Right lobe of liver (tissue), 6 donors: Measurements from ENCODE around the gene CDR2L. TPM values are rescaled to one million over a fixed set of nuclear protein-coding genes. Genes with fewer than 3 reads are reported as not detected.
"Not testable (repeated sequence)": the region's sequence is repeated elsewhere in the genome, so short reads cannot be mapped to it uniquely, and the experiment has no call there.

Source experiments
- ATAC-seq, 4 donors: fragments of 200-7000 bp; cut with Tn5 transposase; one replicate each; pipeline ENCODE4 v1.9.1; 2020; ENCODE audit warnings: mild to moderate bottlenecking in 4 of 4, moderate library complexity in 4 of 4
- DNase-seq, 3 donors: peaks; one replicate each; pipeline ENCODE4 v3.0.0-alpha.2; 2020
- H3K27ac ChIP-seq, 3 donors: fragments of 200-600 bp; one replicate each; pipeline ENCODE4 v1.8.0; 2022
- H3K27me3 ChIP-seq, 2 donors: fragments of 200-600 bp; one replicate each; pipeline ENCODE4 v1.8.0; 2022
- H3K36me3 ChIP-seq, 4 donors: fragments of 200-600 bp; sonication (generic) in 1 of 4; one replicate each; pipeline versions ENCODE4 v1.5.1 to v1.8.0; 2017 to 2022; ENCODE audit warnings: control low read depth in 1 of 4
- H3K4me1 ChIP-seq, 4 donors: fragments of 200-600 bp; sonication (generic) in 1 of 4; one replicate each; pipeline versions ENCODE4 v1.5.1 to v1.8.0; 2017 to 2022; ENCODE audit warnings: control low read depth in 1 of 4
- H3K4me3 ChIP-seq, 3 donors: fragments of 200-600 bp; one replicate each; pipeline ENCODE4 v1.8.0; 2022
- H3K9me3 ChIP-seq, 4 donors: fragments of 200-600 bp; sonication (generic) in 1 of 4; one replicate each; pipeline versions ENCODE4 v1.5.1 to v1.8.0; 2017 to 2022; ENCODE audit warnings: control low read depth in 1 of 4
- POLR2A ChIP-seq: fragments of 450-650 bp; IDR thresholded peaks from one replicate; pipeline ENCODE4 v1.6.1; 2017; ENCODE audit warnings: antibody characterized with exemption, mild to moderate bottlenecking
- WGBS: methylation state at CpG from one replicate; pipeline ENCODE4 v1.1.6; 2018; ENCODE audit warnings: low coverage, low lambda C conversion rate; ENCODE audit not compliant: insufficient coverage; ENCODE audit errors: missing lambda C conversion rate; 5-methylcytosine and 5-hydroxymethylcytosine counted together
- intact Hi-C, 2 donors: fragments of 100-400 bp; cut with DNase I; formaldehyde crosslinking; loops; one replicate each; pipeline versions ENCODE4 v1.11.2 to v1.14.1; 2022
- total RNA-seq, 6 experiments: library from RNA; depleted of rRNA in 2 of 6; stranded (reverse); fragments of >200 nt in 2 of 6; fragmentation: NEBNext Ultra II Directional in 3 of 6; extraction: Animal tissue kit (Norgen Biotek cat#: 25700) in 3 of 6; gene quantifications; one replicate each; pipeline versions ENCODE4 v1.1.0 to v1.2.4, GENCODE V29; 2016 to 2023
- TF ChIP-seq, protein P1 (sequence below), 4 donors: fragments of 200-600 bp in 3 of 4; fragments of 450-650 bp in 1 of 4; IDR thresholded peaks; one replicate each; pipeline versions ENCODE4 v1.5.1 to v1.8.0; 2016 to 2022; ENCODE audit warnings: antibody characterized with exemption in 4 of 4, mild to moderate bottlenecking in 2 of 4
- donor health status: DM: no; HTN: yes; CAD: no.
- donor health status: DM: no; HTN: no; CAD: no.
- donor health status: DM: no; HTN: no; CAD: no.
- donor health status: DM: no; HTN: yes; CAD: no.
- donor health status: DM: no; HTN: yes; CAD: no.

CDR2L gene
- total RNA-seq, 6 experiments from 2014 or later: 0.64 to 2.3 (median 1.4) TPM

GRCh38 chr17:75004371-75004770 lies 16.9 kb downstream of the CDR2L start:
- intact Hi-C loops: no loop called here
- peaks cover 0 to 4% (median 0%) of the 10 kb centered on the region in 4 donors for H3K36me3 ChIP-seq
- WGBS: 100% methylated on average over 1 of the region's 3 CpGs
- no peak overlapping the region for H3K4me3 ChIP-seq
- no peaks in the 10 kb centered on the region for H3K27me3 ChIP-seq
- H3K27ac ChIP-seq: no peak overlapping the region
- no peak for TF ChIP-seq POLR2A
- TF ChIP-seq, protein P1, sequence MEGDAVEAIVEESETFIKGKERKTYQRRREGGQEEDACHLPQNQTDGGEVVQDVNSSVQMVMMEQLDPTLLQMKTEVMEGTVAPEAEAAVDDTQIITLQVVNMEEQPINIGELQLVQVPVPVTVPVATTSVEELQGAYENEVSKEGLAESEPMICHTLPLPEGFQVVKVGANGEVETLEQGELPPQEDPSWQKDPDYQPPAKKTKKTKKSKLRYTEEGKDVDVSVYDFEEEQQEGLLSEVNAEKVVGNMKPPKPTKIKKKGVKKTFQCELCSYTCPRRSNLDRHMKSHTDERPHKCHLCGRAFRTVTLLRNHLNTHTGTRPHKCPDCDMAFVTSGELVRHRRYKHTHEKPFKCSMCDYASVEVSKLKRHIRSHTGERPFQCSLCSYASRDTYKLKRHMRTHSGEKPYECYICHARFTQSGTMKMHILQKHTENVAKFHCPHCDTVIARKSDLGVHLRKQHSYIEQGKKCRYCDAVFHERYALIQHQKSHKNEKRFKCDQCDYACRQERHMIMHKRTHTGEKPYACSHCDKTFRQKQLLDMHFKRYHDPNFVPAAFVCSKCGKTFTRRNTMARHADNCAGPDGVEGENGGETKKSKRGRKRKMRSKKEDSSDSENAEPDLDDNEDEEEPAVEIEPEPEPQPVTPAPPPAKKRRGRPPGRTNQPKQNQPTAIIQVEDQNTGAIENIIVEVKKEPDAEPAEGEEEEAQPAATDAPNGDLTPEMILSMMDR (IDR thresholded peaks at IDR 0.05): no peak
- DNase-seq: no peak
- ATAC-seq: no peak
- no peaks in the 10 kb centered on the region for H3K4me1 ChIP-seq
- H3K9me3 ChIP-seq: no peaks in the 10 kb centered on the region

GRCh38 chr17:75005291-75005690 lies 17.9 kb downstream of the CDR2L start:
- H3K4me3 ChIP-seq: no peak overlapping the region
- H3K4me1 ChIP-seq: no peaks in the 10 kb centered on the region
- intact Hi-C loops: loop anchor here in 1 of 2 donors (5.0 kb wide), 1 partner anchor 37 kb away; no protein-coding TSS in a partner anchor
- DNase-seq: no peak
- H3K27ac ChIP-seq: no peak overlapping the region
- TF ChIP-seq, protein P1 (IDR thresholded peaks at IDR 0.05): no peak
- no peak for TF ChIP-seq POLR2A
- no peaks in the 10 kb centered on the region for H3K27me3 ChIP-seq
- WGBS: 80% methylated on average over 6 of the region's 8 CpGs
- peaks cover 0 to 4% (median 0%) of the 10 kb centered on the region in 4 donors for H3K36me3 ChIP-seq
- no peaks in the 10 kb centered on the region for H3K9me3 ChIP-seq
- ATAC-seq: no peak

DNA sequence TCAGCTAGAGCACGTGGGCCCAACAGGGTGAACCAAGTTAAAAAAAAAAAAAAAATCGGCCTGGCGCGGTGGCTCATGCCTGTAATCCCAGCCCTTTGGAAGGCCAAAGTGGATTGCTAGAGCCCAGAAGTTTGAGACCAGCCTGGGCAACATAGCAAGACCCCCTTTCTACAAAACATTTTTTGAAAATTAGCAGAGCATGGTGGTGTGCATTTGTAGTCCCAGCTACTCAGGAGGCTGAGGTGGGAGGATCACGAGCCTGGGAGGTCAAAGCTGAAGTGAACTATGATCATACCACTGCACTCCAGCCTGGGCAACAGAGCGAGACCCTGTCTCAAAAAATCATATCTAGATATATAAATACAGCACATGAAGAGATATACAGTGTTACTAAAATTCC lies 18.7 kb downstream of the CDR2L start:
- not testable (repeated sequence) for H3K27ac ChIP-seq, H3K4me3 ChIP-seq, H3K27me3 ChIP-seq, H3K9me3 ChIP-seq, ATAC-seq, DNase-seq, H3K36me3 ChIP-seq, H3K4me1 ChIP-seq
- 79% methylated on average over 6 of the region's 6 CpGs for WGBS
- intact Hi-C loops: loop anchor here in 1 of 2 donors (5.0 kb wide), 1 partner anchor 36 kb away; no protein-coding TSS in a partner anchor

DNA sequence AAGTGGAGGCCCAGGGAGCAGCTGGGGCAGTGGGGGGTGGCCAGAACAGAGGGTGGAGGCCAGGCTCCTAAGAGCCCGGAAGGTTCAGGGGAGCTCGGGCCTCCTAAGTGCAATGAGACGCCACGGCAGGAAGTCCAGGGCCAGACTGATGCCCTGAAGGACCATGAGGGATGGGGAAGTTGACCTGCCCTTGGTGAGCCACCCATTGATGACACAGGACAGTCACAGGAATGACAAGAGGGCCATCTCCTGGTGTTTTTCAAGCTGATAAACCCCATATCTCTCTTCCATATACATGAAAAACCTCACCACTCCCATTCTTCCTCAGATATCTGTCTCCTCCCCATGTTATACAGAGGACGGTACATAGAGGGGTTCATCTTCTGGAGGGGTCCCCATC lies 19.2 kb downstream of the CDR2L start:
- intact Hi-C loops: loop anchor here in 1 of 2 donors (5.0 kb wide), 1 partner anchor 36 kb away; no protein-coding TSS in a partner anchor
- DNase-seq (no peak), ATAC-seq (peak in 3 of 4 donors; percentile 25 to 72 (median 46))
- H3K9me3 ChIP-seq: no peaks in the 10 kb centered on the region
- H3K36me3 ChIP-seq: peaks cover 0 to 4% (median 0%) of the 10 kb centered on the region in 4 donors
- H3K27me3 ChIP-seq: no peaks in the 10 kb centered on the region
- no peak for TF ChIP-seq POLR2A
- TF ChIP-seq, protein P1 (IDR thresholded peaks at IDR 0.05): peak in 2 of 4 donors; percentile 8 to 11
- H3K4me1 ChIP-seq: peaks cover 0 to 2% (median 0%) of the 10 kb centered on the region in 4 donors
- WGBS: 56% methylated on average over 5 of the region's 5 CpGs
- no peak overlapping the region for H3K4me3 ChIP-seq
- H3K27ac ChIP-seq: no peak overlapping the region

- 38% methylated on average over 1 of the region's 6 CpGs for WGBS
- intact Hi-C loops: loop anchor here in 1 of 2 donors (5.0 kb wide), 1 partner anchor 34 kb away; no protein-coding TSS in a partner anchor
- TF ChIP-seq, protein P1 (IDR thresholded peaks at IDR 0.05): no peak
- TF ChIP-seq POLR2A: no peak
- Histone ChIP-seq H3K27ac (no peak overlapping the region), H3K4me1 (peaks cover 0 to 6% (median 2%) of the 10 kb centered on the region in 4 donors), H3K36me3 (no peaks in the 10 kb centered on the region), H3K27me3 (no peaks in the 10 kb centered on the region), H3K9me3 (no peaks in the 10 kb centered on the region), H3K4me3 (no peak overlapping the region)
- no peak for DNase-seq
- ATAC-seq: no peak
These were observed 20.9 kb downstream of the CDR2L start for GRCh38 chr17:75008373-75008772.
